Iris pigment epithelial cell (primary cell): Measurements from ENCODE around the gene LNX1.

Source experiments
- DNase-seq: peaks from one replicate; pipeline ENCODE4 v3.0.0-alpha.2; 2011; ENCODE audit warnings: low read depth

Gene LNX1

DNA sequence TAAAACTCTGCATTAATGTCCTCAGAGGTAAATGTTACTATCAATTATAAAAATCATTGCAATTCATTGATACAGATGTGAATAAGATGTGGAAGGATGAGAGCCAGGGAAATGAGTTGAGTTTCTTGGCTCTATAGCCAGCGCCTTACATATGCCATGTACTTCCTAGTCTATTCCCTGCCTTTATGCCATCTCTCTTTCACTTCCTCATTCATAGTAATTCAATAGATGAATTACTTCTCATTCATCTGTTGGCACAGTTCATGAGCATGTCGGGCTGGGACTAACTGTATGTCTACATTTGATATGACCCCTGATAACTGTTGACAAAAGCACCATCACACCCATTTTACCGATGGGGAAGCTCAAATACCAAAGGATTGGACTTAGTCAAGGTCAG lies 55.7 kb downstream of the LNX1 start:
- DNase-seq, result no peak

DNA sequence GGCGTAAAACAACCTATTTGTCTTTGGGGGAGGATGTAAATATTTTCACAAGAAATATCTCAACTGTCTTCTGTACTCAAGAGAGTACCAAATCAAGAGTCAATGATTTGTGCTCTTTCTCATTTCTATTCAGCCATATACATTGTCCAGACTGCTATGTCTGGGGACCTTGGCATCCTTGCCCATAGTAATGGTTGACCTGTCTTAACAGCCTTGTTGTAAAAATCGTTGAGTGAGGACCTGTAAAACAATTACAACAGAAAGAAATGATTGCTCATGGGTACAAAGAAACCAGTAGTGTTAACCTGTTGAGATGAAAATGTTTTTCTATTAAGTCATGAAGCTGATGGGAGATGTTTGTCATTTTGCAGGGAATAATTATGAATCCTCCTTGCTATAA lies 56.6 kb downstream of the LNX1 start:
- no peak for DNase-seq

DNA sequence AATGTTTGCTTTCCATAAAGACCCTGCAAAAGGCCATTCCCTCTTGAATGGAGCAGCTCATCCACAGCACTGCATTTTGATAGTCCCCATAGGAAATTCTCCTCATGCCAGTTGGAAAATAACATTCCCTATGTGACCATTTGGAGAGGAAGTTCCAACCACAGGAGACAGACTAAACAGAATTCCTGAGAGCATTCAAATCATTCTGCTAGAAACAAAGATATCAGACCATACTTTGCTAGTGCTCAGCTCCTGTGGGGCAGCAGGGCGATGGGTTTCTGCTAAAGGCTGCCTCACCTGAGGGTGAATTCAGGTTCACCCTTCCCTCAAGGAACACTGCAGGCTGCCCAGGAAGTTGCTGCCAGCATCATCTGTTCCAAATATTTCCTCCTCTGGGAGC lies 58.8 kb downstream of the LNX1 start:
- peak; percentile 10 for DNase-seq

GRCh38 chr4:53531585-53532224 lies 59.6 kb downstream of the LNX1 start:
- DNase-seq, result peak; percentile 16

DNA sequence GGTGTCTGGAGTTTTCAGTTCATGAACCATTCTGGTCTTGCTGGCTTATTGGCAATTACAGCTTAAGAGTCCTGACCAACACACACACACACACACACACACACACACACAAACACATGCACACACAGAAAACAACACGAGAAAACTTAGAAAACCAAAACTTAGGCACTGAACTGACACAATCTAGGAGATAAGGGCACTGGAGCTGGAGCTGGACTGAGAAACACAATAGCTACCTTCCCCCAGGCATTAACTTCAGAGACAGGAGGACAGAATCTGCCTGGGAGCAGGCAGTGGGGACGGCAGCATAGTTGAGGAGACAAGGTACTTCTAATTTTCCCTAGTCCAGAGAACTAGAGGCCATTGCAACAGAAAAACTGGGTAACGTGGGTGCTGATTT lies 62.3 kb downstream of the LNX1 start:
- DNase-seq, result no peak

DNA sequence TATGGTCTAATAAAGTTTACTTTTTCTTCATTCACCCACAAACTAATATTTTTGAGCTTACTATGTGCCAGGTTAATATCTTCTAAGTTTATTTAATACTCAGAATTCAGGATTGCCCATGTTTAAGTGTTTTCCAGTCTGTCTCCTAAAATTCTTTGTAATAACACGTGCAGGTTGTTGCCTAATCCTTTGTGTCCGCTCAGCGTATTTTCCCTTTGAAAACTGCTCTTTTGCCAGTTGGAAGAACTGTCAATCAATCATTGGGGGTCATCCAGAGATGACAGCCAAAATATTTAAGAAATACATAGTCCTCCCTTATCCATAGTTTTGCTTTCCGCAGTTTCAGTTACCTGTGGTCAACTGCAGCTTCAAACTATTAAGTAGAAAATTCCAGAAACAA lies 63.4 kb downstream of the LNX1 start:
- DNase-seq, result no peak

GRCh38 chr4:53527326-53527725 lies 64.0 kb downstream of the LNX1 start:
- no peak for DNase-seq

DNA sequence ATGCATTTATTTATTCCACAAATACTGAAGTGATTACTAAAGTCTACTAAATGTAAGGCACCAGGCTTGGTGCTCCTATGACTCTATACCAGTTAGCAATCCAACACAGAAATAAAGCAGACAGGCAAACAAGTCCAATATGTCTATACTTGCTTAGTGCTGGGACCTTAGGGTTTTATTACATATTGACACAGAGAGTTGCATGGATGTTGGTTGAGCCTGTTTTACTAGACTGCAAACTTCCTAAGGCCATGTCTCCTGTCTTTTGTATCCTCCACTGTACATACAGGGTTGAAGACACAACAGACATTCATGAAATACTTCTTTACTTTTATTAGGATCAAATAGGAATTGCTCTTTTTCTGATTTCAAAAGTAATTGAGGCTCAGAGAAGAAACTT lies 69.0 kb downstream of the LNX1 start:
- DNase-seq, result no peak

DNA sequence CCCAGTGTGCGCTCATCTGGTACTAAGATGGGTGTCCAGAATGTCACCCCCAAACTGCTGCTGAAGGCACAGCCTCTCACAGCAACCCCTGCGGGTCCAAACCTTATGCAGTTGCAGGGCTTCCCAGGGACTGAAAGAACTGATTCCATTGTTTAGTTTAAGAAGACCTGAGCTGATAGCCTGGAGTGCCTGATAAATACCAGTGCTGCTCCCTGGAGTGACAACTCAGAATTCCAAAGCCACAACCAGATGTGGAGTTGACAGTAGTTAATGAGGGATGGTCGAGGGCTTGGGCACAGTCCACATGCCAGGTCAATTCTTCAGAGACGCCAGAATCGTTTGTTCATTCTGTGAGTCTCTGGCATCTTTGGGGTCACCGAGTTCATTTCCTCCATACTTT lies 71.2 kb downstream of the LNX1 start:
- no peak for DNase-seq

DNA sequence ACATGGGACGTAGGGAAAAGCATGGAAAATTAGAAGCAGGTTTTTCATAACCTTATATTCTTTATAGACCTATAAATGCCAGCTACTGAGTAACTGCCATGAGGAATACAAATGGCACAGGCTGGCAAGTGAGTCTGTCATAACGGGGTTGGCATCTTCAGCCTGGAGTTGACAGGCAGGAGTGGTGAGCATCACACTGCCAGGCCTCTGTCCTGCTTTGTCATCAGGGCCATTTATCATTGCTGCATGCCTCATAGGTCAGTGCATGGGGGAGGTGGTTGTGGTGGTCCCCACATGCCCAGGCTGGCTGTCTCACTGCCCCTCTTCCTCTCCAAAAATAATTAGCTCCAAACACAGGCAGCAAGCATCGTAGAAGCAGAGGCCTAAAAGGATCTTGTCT lies 72.5 kb downstream of the LNX1 start:
- DNase-seq, result no peak

GRCh38 chr4:53515076-53515475 lies 76.2 kb downstream of the LNX1 start:
- DNase-seq, result no peak

DNA sequence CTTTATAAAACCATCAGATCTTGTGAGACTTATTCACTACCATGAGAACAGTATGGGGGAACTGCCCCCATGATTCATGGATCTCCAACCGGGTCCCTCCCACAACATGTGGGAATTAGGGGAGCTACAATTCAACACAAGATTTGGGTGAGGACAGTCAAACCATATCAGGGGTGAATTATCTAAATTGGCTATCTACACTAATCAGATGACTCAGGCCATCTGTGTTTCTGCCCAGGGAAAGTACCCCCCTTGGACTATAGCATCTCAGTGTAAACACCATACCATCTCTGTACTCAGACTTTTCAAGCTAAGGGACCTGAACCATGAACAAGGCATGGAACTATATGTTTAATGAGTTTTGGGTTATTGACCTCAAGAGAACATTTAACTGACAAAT lies 76.8 kb downstream of the LNX1 start:
- peak; percentile 26 for DNase-seq

DNA sequence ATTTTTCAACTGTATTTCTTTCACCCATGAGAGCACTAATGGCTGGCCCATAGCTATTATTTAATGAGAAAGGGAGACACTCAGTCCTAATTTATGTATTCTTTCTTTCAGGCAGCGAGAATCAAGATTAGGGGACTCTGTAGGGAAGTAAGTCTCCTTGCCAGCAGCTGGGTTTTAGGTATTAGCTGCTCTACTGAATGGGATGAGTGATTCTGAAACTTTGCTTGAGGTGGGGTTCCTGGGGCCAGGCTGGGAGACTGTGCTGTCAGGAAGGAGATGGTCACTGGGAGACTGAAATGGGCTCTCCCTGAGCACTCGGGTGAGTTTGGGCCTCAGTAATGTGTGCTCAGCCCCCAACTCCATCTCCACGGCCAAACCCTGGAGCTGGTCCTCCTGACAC lies 78.7 kb downstream of the LNX1 start:
- DNase-seq, result no peak

DNA sequence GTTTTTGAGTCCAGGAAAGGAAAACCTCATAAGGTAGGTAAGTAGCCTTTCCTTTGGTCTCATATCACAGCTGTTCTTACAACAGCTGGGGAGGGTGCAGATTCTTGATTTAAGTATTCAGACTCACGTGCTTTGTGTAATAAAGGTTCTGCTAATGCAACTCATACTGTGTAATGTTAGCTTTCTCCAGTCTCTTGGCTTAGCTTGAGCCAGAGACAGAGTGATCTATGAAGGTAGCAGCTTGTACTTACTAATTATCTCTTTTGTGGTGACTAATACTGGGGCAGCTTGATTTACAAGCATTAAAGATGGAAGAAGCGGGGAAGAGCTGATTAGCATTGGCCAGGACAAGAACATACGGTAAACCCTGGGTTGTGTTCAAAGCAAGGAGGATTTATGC lies 80.3 kb downstream of the LNX1 start:
- no peak for DNase-seq

GRCh38 chr4:53510321-53510720 lies 81.0 kb downstream of the LNX1 start:
- no peak for DNase-seq

DNA sequence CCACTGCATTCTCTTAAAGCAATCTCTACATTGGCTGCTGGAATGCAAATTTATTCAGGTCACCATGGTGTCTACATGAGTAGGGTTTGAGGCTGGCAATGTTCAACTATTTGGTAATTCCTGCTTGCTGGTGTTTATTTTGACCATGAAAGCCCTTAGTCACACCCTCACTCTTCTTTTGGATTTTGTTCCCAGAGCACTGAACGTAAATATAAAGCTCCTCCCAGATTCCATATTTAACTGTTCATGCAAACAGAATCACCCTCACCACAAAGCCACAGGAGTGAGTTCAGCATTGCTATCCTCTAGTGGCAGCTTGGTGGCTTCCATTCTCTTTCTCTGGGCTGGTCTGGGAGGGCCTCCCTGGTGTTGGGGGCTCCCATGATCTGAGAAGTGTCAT lies 82.8 kb downstream of the LNX1 start:
- DNase-seq, result peak; percentile 79

- peak; percentile 69 for DNase-seq
These were observed 83.5 kb downstream of the LNX1 start for GRCh38 chr4:53507671-53508286.

DNA sequence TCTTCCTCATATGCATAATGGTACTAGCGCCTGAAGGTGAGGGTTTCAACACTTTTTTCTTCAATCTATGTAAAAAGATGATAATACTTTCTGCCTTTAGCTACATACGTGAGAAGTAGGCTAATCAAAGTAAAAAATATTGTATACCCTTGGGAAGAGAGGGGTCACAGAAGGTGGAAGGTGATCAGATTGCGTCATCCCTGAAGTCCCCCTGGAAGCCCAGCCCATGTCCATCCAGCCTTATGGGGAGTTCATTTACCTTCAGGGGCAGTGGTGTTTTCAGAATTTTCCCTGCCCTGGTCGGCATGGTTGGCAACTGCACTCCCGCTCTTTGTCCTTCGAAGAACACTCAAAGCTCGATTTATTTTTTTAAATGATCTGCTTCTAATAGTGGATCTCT lies 84.2 kb downstream of the LNX1 start:
- DNase-seq, result no peak

DNA sequence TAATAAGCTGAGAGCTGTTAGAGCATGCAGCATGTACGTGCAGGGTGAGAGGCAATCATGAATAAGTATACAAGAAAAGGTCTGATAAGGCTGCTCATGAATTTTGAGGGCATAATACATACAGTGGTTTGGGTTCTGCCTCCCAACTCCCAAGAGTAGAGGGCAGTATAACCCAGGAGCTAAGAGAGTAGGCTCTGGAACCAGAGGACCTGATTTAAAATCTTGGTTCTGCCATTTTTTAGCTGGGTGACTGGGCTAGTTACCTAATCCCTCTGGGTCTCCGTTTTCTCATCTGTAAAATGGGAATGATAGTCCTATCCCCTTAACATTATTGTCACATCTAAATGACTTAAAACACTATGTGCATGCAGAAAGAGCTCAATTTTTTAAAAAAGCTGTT lies 85.3 kb downstream of the LNX1 start:
- peak; percentile 34 for DNase-seq

DNA sequence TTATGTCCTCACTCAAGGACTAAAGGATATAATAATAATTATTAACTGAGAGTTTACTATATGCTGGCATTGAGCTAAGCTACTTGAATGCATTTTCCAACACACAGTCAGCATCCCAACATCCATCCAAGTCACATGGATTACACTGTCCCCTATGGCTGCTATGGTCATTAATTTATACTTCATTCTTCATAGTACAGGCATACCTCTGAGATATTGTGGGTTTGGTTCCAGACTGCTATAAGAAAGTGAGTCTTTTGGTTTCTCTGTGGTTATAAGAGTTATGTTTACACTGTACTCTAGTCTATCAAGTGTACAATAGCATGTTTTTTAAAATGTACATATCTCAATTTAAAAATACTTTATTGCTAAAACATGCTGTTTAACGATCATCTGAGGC lies 89.2 kb downstream of the LNX1 start:
- DNase-seq, result no peak

DNA sequence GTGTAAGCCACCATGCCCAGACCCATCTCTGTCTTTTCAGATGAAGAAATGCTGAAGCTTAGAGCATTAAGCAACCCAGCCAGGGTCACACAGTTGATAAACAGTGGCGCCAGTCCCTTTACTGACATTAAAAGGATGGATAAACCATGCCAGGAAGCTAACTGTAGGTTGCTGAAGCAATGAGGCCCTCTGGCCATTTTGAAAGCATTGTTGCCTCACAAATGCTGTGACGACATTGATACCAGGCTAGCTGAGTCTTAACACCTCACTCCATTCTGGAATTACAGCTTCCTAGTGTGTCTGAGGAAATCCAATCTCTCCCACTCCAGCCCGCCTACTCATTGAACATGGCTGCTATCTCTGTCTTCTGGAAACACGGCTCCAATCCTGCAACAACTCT lies 89.7 kb downstream of the LNX1 start:
- no peak for DNase-seq

DNA sequence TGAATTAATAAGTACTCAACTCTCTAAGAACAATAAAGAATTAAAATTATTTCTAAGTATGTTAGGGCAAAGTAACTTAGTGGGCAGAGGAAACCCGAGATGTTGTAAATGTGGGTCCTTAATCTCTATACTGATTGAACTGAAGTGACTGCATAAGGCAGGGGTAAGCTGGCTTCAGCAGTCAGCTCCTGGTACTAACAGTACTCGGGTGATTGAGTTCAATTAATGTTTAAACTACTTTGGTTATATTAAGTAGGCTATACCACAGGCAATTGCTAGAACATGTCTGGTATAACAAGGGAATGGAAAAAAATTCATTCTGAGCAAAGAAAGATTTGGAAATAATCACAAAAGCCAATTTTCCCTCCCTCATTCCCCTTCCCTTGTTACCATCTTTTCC lies 90.7 kb downstream of the LNX1 start:
- DNase-seq, result no peak

DNA sequence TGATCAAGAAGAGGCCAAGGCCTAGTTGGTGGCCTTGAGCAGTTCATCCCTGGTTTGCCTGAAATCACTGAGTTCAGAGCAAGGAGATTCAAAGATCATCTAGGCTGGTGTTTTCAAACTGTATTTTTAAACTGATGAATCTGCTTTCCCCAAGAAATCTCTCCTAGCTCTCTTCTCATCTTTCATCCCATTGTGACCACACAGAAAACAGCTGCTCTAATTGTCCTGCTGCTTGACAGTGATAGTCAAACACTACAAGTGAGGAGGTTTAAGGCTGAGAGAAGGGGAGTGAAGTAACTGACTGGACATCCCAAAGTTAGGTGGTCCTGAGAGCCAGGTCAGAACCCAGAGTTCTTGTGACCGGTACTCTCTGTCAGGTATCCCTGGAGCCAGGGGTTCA lies 91.5 kb downstream of the LNX1 start:
- no peak for DNase-seq

- DNase-seq, result no peak
These were observed 92.6 kb downstream of the LNX1 start for GRCh38 chr4:53498706-53499105.
